Fibroblast of lung (primary cell): ENCODE measurements around the gene KCTD14. TPM values are rescaled to one million over a fixed set of nuclear protein-coding genes. Genes with fewer than 3 reads are reported as not detected.

Experiments used
- DNase-seq, 2 donors: peaks; one replicate each; pipeline versions ENCODE4 v3.0.0 to v3.0.0-alpha.2; 2010; ENCODE audit warnings: low read depth in 2 of 2
- H2AFZ ChIP-seq: 2 replicates; pipeline ENCODE4 v1.5.1; 2012; ENCODE audit warnings: low read length, control low read depth, inconsistent platforms
- H3K27ac ChIP-seq: 2 replicates; pipeline ENCODE4 v1.5.1; 2011; ENCODE audit warnings: low read length, control low read depth; ENCODE audit not compliant: insufficient read depth
- H3K27me3 ChIP-seq: 2 replicates; pipeline ENCODE4 v1.5.1; 2011; ENCODE audit warnings: mild to moderate bottlenecking, low read length; ENCODE audit not compliant: control insufficient read depth, insufficient read depth
- H3K36me3 ChIP-seq: 2 replicates; pipeline ENCODE4 v1.5.1; 2011; ENCODE audit warnings: low read length; ENCODE audit not compliant: control insufficient read depth, insufficient read depth
- H3K4me1 ChIP-seq: 2 replicates; pipeline ENCODE4 v1.5.1; 2011; ENCODE audit warnings: low read length; ENCODE audit not compliant: control insufficient read depth, insufficient read depth; ENCODE audit errors: extremely low read depth
- H3K4me2 ChIP-seq: 2 replicates; pipeline ENCODE4 v1.5.1; 2011; ENCODE audit warnings: low read length, control low read depth; ENCODE audit not compliant: insufficient read depth; ENCODE audit errors: extremely low read depth
- H3K4me3 ChIP-seq, 4 experiments: fragments of 200-600 bp in 1 of 4; sonication (generic) in 1 of 4; replicated peaks in 1 of 4; 2 replicates each; pipeline ENCODE4 v1.5.1; 2011 to 2016; ENCODE audit warnings: low read length in 4 of 4, low read depth in 3 of 4, mild to moderate bottlenecking in 3 of 4, control low read depth in 2 of 4, inconsistent platforms in 1 of 4, mixed read lengths in 1 of 4; ENCODE audit not compliant: insufficient read depth in 1 of 4; ENCODE audit errors: control extremely low read depth in 1 of 4
- H3K79me2 ChIP-seq: 2 replicates; pipeline ENCODE4 v1.5.1; 2012; ENCODE audit warnings: mild to moderate bottlenecking, low read length, inconsistent platforms; ENCODE audit not compliant: control insufficient read depth, insufficient read depth
- H3K9ac ChIP-seq: 2 replicates; pipeline ENCODE4 v1.5.1; 2011; ENCODE audit warnings: mild to moderate bottlenecking, low read length, control low read depth; ENCODE audit not compliant: insufficient read depth
- H3K9me3 ChIP-seq: 2 replicates; pipeline ENCODE4 v1.5.1; 2012; ENCODE audit warnings: low read depth, low read length; ENCODE audit not compliant: control insufficient read depth, insufficient read depth
- H4K20me1 ChIP-seq: 2 replicates; pipeline ENCODE4 v1.5.1; 2011; ENCODE audit warnings: low read length; ENCODE audit not compliant: control insufficient read depth, insufficient read depth; ENCODE audit errors: extremely low read depth
- EZH2 ChIP-seq: IDR thresholded peaks from 2 replicates; pipeline ENCODE4 v1.5.1; 2012; ENCODE audit warnings: low read length, control low read depth, mild to moderate bottlenecking; ENCODE audit errors: missing control alignments
- polyA plus RNA-seq, 2 donors: library from polyadenylated mRNA; depleted of rRNA in 1 of 2; stranded (reverse) in 1 of 2; unstranded in 1 of 2; fragments of >200 nt; gene quantifications; 2 replicates each; pipeline ENCODE4 v1.2.1, GENCODE V29; 2011 to 2012; ENCODE audit warnings: missing spikeins in 1 of 2
- total RNA-seq: library from RNA; depleted of rRNA; stranded (reverse); fragments of >200 nt; gene quantifications from 2 replicates; pipeline ENCODE4 v1.2.1, GENCODE V29; 2014
- TF ChIP-seq, protein P1 (sequence below), 2 donors: IDR thresholded peaks in 1 of 2; conservative IDR thresholded peaks in 1 of 2; 1 replicate in 1 of 2; 2 replicates in 1 of 2; pipeline ENCODE4 v1.5.1; 2011 to 2012; ENCODE audit warnings: low read length in 2 of 2, control low read depth in 1 of 2, inconsistent platforms in 1 of 2, low read depth in 1 of 2, mild to moderate bottlenecking in 1 of 2

Gene KCTD14
- total and polyA plus RNA-seq, 2 donors (not counting 1 experiment from before 2014, with no cell fraction given) = 0.33 to 2.5 TPM

DNA sequence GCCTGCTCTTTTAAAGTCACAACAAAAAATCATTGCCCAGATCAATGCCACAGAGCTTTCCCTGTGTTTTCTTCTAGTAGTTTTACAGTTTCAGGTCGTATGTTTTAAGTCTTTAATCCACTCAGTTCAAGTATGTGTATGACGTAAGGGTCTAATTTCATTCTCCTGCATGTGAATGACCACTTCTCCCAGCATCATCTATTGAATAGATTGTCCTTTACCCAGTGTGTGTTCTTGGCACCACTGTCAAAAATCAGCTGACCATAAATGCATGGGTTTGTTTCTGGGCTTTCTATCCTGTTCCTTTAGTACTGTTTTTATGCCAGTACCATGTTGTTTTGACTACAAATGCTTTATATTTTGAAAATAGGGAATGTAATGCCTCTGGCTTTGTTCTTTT lies 56.7 kb downstream of the KCTD14 start:
- no peaks in the 10 kb centered on the region for H3K27me3 ChIP-seq
- no peak for DNase-seq
- no peak overlapping the region for H3K4me3 ChIP-seq
- H3K9me3 ChIP-seq = no peaks in the 10 kb centered on the region
- H3K4me2 ChIP-seq = no peak overlapping the region
- peaks cover 3% of the 10 kb centered on the region for H3K36me3 ChIP-seq
- no peak for TF ChIP-seq EZH2
- TF ChIP-seq, protein P1, sequence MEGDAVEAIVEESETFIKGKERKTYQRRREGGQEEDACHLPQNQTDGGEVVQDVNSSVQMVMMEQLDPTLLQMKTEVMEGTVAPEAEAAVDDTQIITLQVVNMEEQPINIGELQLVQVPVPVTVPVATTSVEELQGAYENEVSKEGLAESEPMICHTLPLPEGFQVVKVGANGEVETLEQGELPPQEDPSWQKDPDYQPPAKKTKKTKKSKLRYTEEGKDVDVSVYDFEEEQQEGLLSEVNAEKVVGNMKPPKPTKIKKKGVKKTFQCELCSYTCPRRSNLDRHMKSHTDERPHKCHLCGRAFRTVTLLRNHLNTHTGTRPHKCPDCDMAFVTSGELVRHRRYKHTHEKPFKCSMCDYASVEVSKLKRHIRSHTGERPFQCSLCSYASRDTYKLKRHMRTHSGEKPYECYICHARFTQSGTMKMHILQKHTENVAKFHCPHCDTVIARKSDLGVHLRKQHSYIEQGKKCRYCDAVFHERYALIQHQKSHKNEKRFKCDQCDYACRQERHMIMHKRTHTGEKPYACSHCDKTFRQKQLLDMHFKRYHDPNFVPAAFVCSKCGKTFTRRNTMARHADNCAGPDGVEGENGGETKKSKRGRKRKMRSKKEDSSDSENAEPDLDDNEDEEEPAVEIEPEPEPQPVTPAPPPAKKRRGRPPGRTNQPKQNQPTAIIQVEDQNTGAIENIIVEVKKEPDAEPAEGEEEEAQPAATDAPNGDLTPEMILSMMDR (conservative IDR thresholded peaks at IDR 0.05 in 1 of 2, IDR thresholded peaks at IDR 0.05 in 1 of 2; ENCODE audit: low read depth in 1 of 2, low read length in 2 of 2) = no peak
- H2AFZ ChIP-seq = no peak overlapping the region
- no peaks in the 10 kb centered on the region for H4K20me1 ChIP-seq
- H3K9ac ChIP-seq = no peak overlapping the region
- no peaks in the 10 kb centered on the region for H3K4me1 ChIP-seq
- H3K79me2 ChIP-seq = no peaks in the 10 kb centered on the region
- no peak overlapping the region for H3K27ac ChIP-seq

Other genes starting within 250 kb of the KCTD14 start
- gene RSF1, start 202.6 kb downstream of the KCTD14 start, total RNA-seq = 29.3 and 38.1 TPM in 2 replicates
- gene RSF1, start 202.6 kb downstream of the KCTD14 start, polyA plus RNA-seq = 27.5 and 28.1 TPM in 2 replicates
- 32.4 and 39.6 TPM in 2 replicates for gene AAMDC, start 202.1 kb downstream of the KCTD14 start, total RNA-seq
- 76.1 and 98.4 TPM in 2 replicates for gene AAMDC, start 202.1 kb downstream of the KCTD14 start, polyA plus RNA-seq
- gene INTS4, start 28.6 kb downstream of the KCTD14 start, total RNA-seq = 32.4 and 38.6 TPM in 2 replicates
- gene INTS4, start 28.6 kb downstream of the KCTD14 start, polyA plus RNA-seq = 17.2 and 20.8 TPM in 2 replicates
- gene THRSP, start 40.6 kb upstream of the KCTD14 start, total RNA-seq = under 0.01 TPM in 1 of 2 replicates, not detected in the other
- 0.19 TPM in 1 of 2 replicates, not detected in the other for gene THRSP, start 40.6 kb upstream of the KCTD14 start, polyA plus RNA-seq
- 60.9 and 101 TPM in 2 replicates for gene NDUFC2, start 56.6 kb upstream of the KCTD14 start, total RNA-seq
- 93.9 and 113 TPM in 2 replicates for gene NDUFC2, start 56.6 kb upstream of the KCTD14 start, polyA plus RNA-seq
- 30.3 and 33.7 TPM in 2 replicates for gene ALG8, start 116.3 kb upstream of the KCTD14 start, total RNA-seq
- gene ALG8, start 116.3 kb upstream of the KCTD14 start, polyA plus RNA-seq = 49.6 and 62.5 TPM in 2 replicates
- gene KCTD21, start 165.3 kb upstream of the KCTD14 start, total RNA-seq = 7.2 and 8.1 TPM in 2 replicates
- 13.0 and 15.9 TPM in 2 replicates for gene KCTD21, start 165.3 kb upstream of the KCTD14 start, polyA plus RNA-seq
- 7.2 and 13.0 TPM in 2 replicates for gene USP35, start 165.6 kb upstream of the KCTD14 start, total RNA-seq
- gene USP35, start 165.6 kb upstream of the KCTD14 start, polyA plus RNA-seq = 4.6 and 4.8 TPM in 2 replicates